NCI-H2107 (cell line): ENCODE data around the gene CD200.
"Not testable (repeated sequence)": the region's sequence is repeated elsewhere in the genome, so short reads cannot be mapped to it uniquely, and the experiment has no call there.

Source experiments
- DNase-seq: peaks from one replicate; lab custom pipeline; 2025; lab: John Stamatoyannopoulos, UW

Gene CD200

DNA sequence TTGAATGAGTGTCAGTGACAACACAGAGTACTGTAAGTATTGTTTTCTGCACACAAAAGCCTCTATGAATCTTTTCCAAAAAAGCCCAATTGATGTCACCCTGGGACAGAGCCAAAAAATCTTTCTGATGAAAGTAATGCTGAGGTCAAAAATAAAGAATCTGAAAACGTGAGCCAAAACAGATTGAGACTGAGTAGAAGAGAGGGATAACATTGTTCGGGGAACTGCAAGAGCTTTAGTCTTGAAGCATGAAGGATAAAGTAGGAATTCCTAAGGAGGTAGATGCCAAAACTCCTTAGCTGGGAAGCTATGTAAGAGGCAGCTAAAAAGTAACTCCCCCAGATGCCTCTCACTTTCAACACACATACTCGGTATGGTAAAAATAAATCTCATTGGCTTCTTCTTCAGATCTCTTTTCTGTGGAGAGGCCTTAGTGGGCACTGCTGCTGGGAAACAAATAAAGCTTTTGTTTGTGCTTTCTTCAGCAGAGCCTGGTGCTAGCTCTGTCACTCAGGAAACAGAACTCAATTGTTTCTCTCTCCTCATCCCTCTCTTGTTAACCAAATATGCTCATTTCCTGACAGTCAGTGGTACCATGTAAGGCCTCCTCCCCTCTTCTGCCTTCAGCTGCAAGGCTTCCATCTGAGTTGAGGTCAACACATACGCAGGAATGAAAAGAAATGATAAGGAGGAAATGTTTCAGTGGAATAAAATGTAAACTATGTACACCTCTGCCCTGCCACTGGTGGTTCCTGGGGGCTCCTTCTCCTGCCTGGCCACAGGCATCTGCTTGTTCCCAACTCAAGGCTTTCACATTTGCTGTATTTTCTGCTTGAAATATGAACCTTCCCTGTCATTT, 58.1 kb downstream of the CD200 start:
- no peak for DNase-seq

- DNase-seq: no peak
These were observed 58.7 kb downstream of the CD200 start for GRCh38 chr3:112391648-112392047.

DNA sequence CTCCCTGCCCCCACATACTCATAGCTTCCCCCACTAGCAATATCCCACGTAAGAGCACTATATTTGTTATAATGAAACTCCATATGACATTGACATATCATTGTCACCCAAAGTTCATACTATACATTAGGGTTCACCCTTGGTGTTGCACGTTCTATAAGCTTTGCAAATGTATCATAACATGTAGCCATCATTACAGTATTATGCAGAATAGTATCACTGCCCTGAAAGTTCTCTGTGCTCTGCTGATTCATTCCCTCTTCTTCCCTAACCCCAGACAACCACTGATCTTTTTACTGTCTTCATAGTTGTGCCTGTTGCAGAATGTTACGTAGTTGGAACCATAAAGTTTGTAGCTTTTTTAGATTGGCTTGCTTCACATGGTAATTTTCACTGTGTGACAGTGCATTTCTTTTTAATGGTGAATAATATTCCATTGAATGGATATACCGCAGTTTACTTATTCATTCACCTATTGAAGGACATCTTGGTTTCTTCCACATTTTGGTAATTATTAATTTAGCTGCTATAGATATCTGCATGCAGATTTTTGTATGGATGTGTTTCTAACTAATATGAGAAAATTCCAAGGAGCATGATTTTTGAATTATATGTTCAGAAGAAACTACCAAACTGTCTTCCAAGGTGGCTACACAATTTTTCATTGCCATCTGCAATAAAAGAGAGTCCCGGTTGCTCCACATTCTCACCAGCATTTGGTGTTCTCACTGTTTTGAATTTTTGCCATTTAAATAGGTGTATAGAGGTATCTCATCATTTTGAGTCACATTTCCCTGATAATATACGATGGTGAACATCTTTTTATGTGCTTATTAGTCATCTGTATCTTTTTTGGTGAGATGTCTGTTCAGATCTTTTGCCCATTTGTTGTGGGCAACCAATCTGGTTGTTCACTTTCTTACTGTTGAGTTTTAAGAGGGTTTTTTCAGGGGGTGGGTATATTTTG, 59.7 kb downstream of the CD200 start:
- no peak for DNase-seq

- no peak for DNase-seq
These were observed 60.4 kb downstream of the CD200 start for GRCh38 chr3:112393360-112393728.

DNA sequence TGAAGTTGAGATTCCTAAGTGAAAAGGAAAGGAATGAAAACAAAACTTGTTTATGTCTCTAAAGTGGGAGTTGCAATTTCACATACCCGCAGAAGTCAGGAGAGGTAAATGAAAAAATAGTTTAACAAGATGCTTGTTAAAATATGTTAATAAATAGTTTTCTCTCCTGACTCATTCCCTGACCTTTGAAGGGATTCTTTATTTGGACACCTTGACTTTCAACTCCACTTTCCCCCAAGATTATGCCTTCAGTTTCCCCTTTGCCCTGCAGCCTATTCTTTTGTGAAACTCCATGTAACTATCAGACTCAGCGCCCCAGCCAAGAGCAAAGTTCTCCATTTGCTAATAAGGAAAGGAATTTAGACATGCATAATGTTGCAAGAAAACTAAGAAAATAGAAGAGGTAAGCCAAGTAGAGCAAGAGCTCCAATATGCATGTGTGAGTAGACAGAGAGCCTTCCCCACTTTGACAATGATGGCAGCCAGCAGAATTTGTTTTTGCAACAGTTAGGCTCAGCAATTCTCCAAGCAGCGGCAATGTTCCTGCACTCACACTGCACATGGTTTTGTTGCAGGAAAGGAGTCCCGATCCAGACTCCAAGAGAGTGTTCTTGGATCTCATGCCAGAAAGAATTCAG, 61.2 kb downstream of the CD200 start:
- no peak for DNase-seq

DNA sequence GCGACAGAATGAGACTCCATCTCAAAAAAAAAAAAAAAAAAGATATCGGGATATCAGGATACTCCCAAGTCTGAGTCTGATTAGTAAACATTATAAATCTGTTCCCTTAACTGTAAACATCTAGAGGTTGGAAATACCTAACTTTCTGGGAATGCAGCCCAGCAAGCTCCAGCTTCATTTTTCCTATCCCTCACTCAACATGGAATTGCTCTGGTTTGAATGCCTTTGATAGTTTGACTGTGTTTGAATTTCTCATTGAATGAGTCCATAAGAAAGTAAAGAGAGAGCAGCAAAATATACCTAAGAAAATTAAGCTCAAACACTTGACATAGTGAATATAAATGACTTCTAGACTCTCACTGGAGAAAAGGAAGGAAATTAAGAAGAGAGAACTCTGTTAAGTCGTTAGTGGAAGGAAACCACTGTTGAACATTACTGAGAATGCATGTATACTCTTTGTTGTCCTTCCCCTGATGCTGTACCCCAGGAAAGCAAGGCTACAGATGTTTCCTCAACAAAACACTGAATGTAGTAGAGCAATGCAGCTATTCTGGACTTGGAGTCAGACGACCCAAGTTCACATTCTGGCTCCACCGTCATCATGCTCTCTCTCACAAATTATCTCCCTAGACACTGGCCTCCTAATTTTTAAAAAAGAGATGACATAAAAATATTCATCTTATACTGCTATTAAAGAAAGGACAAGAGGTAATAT, 62.4 kb downstream of the CD200 start:
- no peak for DNase-seq

GRCh38 chr3:112395896-112396290, 62.9 kb downstream of the CD200 start:
- no peak for DNase-seq

DNA sequence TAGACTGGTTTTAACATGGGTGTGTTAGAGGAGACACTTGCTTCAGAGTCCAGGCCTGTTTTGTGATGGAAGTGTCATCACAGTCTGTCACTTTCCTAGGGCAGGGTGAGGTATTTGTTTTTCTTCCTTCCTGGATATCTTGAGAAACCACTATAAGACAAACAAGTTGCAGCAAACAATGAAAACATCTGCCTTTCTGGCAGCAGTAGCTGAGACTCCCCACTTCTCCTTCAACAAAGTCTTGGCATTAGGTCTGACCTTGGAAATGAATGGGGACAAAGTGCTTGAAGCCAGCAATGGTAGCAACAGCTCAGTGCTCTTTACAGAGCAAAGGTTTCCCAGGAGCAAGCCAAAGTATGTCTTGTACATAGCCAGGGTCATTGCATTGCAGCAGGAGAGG, 64.6 kb downstream of the CD200 start:
- DNase-seq: no peak

- no peak for DNase-seq
These were observed 66.1 kb downstream of the CD200 start for GRCh38 chr3:112399064-112399463.

DNA sequence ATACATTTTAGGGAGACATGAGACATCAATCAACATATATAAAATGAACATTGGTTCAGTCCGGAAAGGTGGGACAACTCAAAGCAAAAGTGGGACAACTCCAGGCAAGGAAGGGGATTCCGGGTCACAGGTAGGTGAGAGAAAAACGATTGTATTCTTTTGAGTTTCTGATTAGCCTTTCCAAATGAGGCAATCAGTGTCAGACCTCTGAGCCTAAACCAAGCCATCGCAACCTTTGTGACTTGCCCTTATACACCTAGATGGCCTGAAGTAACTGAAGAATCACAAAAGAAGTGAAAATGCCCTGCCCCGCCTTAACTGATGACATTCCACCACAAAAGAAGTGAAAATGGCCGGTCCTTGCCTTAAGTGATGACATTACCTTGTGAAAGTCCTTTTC, 66.6 kb downstream of the CD200 start:
- not testable (repeated sequence) for DNase-seq

DNA sequence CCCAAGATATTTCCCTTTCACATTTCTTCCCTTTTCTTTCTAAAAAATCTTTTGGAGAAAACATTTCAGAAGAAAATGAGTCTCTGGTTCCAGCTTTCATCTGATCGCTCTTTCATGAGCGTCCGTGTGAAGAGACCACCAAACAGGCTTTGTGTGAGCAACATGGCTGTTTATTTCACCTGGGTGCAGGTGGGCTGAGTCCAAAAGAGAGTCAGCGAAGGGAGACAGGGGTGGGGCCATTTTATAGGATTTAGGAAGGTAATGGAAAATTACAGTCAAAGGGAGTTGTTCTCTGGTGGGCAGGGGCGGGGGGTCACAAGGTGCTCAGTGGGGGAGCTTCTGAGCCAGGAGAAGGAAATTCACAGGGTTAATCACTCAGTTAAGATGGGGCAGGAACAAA, 67.4 kb downstream of the CD200 start:
- DNase-seq: not testable (repeated sequence)

- DNase-seq: no peak
These were observed 68.7 kb downstream of the CD200 start for GRCh38 chr3:112401617-112402016.

DNA sequence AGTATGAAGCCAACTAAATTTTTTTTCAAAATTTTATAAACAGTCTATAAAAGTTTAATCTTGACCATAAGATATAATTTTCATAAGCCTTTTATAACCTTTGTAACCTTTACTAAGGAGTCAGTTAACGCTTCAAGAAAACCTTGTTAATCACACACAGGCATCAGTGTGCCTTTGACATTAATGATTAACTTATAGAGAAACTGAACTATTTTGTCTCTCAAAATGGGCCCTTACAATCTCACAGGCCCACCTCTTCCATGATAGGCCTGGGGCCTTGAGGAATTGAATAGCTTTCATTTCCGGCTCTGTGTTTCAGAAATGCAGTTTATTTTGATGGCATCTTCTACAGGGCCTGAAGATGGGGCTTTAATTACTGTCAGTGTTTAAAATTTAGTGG, 70.1 kb downstream of the CD200 start:
- no peak for DNase-seq

GRCh38 chr3:112404924-112405549, 72.1 kb downstream of the CD200 start:
- not testable (repeated sequence) for DNase-seq

- no peak for DNase-seq
These were observed 72.9 kb downstream of the CD200 start for GRCh38 chr3:112405845-112406244.

DNA sequence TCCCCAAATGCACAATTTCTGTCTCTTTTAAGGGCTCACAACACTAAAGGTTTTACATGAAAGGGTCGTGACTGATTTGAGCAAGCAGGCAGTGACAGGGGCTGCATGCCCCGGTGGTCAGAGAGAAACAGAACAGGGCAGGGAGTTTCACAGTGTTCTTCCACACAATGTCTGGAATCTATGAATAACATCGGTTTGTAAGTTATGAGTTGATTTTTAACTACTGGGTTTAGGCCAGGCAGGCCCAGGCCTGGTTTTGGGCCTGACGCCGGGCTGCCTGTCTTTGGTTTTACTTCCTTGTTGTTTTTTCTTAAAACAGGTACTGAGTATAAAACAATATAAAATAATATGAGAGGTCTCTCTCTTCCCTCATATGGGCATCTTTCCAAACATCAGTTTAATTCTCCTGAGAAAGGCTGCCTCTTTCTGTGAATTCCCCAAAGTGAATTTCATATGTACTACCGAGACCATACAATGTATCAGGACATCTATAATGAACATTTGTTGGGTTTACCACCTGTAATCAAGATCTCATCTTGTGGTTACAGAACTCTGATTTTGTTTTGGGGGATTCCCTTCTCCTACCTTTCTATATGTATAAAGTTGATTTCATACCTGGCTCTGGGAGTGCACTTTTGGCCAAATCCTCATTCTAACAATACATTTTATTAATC, 74.4 kb downstream of the CD200 start:
- DNase-seq: no peak

- no peak for DNase-seq
These were observed 75.1 kb downstream of the CD200 start for GRCh38 chr3:112407888-112408702.

DNA sequence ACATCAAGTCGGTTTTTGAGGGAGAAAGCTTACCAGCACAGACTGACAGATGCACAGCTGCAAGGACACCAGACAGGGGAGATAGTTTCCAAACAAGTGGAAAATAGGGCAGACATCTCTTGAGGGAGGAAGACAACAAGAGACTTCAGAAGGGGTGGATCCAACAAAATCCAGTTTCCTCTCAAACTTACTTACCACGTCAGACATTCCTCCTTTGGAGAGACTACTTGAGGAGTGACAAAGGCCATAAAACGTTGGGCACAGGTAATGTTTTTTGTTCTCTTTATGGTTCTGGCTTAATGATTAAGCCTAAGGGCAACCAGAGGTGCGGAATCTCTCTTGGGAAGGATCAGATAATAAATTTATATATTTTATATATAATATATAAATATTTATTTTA, 76.1 kb downstream of the CD200 start:
- DNase-seq: no peak

GRCh38 chr3:112411425-112411824, 78.5 kb downstream of the CD200 start:
- DNase-seq: no peak
